Measurements from ENCODE around the gene SATB1.

- TF ChIP-seq CTCF (IDR thresholded peaks at IDR 0.05; ENCODE audit: control extremely low read depth in 1 of 3, insufficient read depth in 1 of 3, low read depth in 1 of 3, low read length in 3 of 3) (no peak), CREB1 (IDR thresholded peaks at IDR 0.05) (no peak), POLR2AphosphoS5 (IDR thresholded peaks at IDR 0.05; ENCODE audit: low read depth, low read length) (no peak), USF2 (IDR thresholded peaks at IDR 0.05; ENCODE audit: low read length) (no peak), GABPA (IDR thresholded peaks at IDR 0.05; ENCODE audit: borderline replicate concordance, insufficient read depth, low read length) (no peak), SIX5 (IDR thresholded peaks at IDR 0.05; ENCODE audit: low read depth, low read length) (no peak), CEBPB (IDR thresholded peaks at IDR 0.05; ENCODE audit: low read depth, low read length) (0 out of 2 replicates have a peak, but pooled peaks have one; percentile 26), TBP (IDR thresholded peaks at IDR 0.05; ENCODE audit: low read depth, low read length) (no peak), RFX5 (IDR thresholded peaks at IDR 0.05; ENCODE audit: borderline replicate concordance, low read depth, low read length) (no peak), TEAD4 (IDR thresholded peaks at IDR 0.05; ENCODE audit: low read depth, low read length) (no peak), SP1 (IDR thresholded peaks at IDR 0.05; ENCODE audit: low read depth, low read length) (no peak)
These were observed 69.3 kb downstream of the SATB1 start for GRCh38 chr3:18355832-18356231.

Data from H1 (cell line).